Inflammatory macrophage treated with lipopolysaccharide for 1 hour (primary cell): ENCODE measurements around the gene APBB2.

Source experiments
- DNase-seq, 2 donors: peaks; one replicate each; pipeline ENCODE4 v3.0.0-alpha.2; 2020 to 2022

The APBB2 gene

GRCh38 chr4:40800064-40800463 lies 414.3 kb downstream of the APBB2 start:
- DNase-seq, result peak in 1 of 2 donors; percentile 32

GRCh38 chr4:40789771-40790170 lies 424.6 kb downstream of the APBB2 start:
- no peak for DNase-seq

DNA sequence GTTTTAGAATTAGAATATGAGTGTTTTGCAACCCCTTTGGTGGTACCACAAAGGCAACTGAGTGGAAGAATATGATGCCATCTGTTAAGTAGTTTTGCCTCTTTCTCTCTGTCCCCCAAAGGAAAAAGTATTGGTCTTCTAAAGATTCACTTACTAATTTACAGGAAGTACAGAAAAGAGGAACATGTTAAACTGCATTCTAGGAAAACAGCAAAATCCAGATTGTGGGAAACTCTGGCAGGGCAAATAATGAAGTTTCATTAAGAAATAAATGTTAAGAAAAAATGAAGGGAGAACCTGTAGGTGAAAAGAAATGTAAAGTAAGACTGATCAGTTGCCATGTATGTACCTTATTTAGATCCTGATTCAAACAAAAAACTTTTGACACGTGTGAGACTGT lies 425.3 kb downstream of the APBB2 start:
- peak; percentile 20 to 52 for DNase-seq

DNA sequence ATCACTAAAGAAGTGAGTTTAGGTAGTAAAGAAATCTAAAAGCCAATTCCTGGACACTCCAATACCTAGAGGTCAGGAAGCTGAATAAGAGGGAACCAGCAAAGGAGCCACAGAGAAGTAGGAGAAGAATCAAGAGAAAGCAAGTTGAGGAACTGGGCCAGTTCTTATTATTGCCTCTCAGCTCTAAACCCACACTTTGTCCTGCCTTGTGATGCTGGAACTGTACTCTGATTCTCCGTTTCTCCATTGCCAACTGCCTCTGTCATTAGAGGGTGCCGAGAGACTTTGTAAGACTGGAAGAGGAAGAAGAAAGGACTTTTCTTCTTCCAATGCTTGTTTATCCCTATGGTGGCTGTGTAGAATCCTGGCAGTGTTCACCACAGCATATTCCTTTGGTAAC lies 426.0 kb downstream of the APBB2 start:
- peak; percentile 49 to 50 for DNase-seq

GRCh38 chr4:40785727-40786126 lies 428.6 kb downstream of the APBB2 start:
- DNase-seq, result no peak

DNA sequence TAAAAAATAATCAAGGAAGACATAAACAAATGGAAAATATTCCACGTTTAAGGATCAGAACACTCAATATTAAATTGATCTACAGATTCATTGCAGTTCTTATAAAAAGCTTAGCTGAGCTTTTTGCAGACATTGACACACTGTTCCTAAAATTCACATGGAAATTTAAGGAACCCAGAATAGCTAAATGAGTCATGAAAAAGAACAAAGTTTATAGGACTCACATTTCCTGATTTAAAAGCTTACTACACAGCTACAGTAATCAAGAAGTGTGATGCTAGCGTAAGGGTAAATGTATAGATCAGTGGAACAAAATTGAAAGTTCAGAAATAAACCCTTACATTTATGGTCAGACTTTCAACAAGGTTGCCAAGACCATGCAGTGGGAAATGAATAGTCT lies 431.5 kb downstream of the APBB2 start:
- peak; percentile 65 to 71 for DNase-seq

GRCh38 chr4:40778090-40778489 lies 436.3 kb downstream of the APBB2 start:
- no peak for DNase-seq

DNA sequence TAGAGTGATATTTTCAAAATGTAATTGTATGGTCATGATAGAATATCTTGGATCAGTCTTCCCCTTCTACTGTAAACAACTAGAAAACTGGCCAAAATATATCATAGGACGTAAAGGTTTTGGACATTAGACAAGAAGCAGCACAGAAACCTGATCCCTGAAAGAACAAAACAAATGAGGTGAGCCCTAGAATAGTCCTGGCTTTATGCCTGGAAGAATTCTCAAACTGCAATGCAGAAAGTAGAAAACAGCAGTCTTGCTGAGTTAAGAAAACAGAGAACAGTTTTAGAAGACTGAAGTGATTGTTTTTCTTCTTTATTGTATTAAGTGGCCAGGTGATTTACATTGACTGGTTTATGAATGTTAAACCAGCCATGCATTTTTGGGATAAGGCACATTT lies 445.1 kb downstream of the APBB2 start:
- no peak for DNase-seq

- DNase-seq, result peak; percentile 70 to 89
These were observed 451.1 kb downstream of the APBB2 start for GRCh38 chr4:40763228-40763716.
